HG03520 (cell line): ENCODE measurements around the gene BAG3.
A peak's percentile ranks its signal among the peaks of the same experiment; 100 is the strongest.
"Not testable (repeated sequence)": the region's sequence is repeated elsewhere in the genome, so short reads cannot be mapped to it uniquely, and the experiment has no call there.

Experiments used
- ATAC-seq: cut with Tn5 transposase; IDR thresholded peaks from one replicate; pipeline ENCODE4 v1.9.1; 2021; ENCODE audit warnings: mild to moderate bottlenecking, moderate library complexity; ENCODE audit not compliant: unreplicated experiment

Gene BAG3

GRCh38 chr10:119689016-119689580 lies 37.9 kb downstream of the BAG3 start:
- no peak for ATAC-seq

GRCh38 chr10:119691726-119692125 lies 40.5 kb downstream of the BAG3 start:
- no peak for ATAC-seq

DNA sequence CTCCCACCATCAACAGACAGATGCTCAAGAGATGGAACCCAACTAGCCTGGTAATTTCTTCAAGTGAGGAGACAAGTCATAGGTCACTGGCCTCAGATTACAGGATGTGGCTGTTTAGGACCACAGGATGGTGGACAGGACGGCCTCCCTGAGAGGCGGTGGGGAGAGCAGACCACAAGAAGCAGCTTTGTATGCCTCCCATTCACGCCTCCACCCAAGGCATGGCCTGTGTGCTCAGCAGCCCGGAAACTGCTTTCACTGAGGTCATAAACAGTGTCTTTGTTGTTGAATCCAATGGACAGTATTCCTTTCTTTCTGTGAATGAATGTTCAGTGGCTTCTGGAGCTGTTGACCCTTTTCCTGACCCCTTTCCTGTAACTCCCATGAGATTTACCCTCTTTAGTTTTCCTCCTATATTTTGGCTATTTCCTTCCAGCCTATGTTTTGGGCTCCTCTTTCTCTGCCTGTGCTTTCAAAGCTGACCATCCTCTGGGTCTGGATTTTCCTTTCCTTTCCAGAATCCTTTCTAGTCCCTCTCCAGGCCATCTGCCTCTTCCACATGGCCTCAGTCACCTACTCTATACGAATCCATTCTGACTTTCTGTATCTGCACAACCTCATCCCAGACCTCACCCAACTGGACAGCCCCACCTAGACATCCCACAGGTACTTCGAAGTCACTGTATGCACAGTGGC lies 42.2 kb downstream of the BAG3 start:
- ATAC-seq: peak; percentile 55

- ATAC-seq: no peak
Observed at GRCh38 chr10:119694608-119695007, 43.4 kb downstream of the BAG3 start.

DNA sequence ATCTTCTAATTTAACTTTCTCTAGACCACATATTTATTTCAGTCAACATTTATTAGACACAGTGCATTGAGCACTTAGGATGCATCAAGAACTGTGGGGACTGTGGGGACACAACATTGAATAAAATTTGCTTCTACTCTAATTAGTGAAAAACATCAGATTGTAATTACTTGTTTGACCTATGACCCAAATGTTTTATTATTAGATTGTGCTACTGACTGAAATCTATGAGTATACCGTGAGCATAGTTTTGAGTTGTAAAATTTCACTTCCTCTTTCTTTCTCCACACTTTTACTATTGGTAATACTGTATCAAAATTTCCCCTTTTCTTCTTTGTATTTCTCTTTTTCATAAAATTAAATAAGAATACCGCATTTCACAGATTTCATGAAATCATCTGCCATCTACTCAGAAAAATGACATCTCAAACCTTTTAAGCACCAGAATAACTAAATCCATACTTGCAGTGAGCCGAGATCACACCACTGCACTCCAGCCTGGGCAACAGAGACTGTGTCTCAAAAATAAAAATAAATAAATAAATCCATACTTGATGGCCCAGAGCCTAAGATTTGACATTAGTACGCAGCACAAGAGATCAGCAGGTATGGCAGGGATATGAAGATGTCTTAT lies 49.3 kb downstream of the BAG3 start:
- ATAC-seq: peak; percentile 46

DNA sequence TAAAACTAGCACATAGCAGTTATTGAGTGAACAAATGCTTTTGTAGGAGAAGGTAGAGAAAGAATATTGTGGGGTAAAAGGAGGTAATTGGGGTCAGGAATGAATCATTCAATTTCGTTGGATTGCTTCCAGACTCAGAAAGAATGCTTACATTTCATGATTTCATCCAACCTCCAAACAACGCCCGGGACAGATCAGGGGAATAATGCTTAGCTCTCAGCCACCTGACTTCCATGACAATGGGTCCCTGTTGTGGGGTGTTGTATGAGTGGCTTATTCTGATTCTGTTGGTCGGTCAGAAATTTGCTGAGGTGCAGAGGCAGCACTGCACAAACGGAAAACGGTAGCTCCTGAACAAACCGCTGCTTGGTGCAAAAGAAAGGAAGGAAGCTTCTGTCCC lies 50.7 kb downstream of the BAG3 start:
- no peak for ATAC-seq

- no peak for ATAC-seq
Observed at GRCh38 chr10:119702583-119702982, 51.4 kb downstream of the BAG3 start.

- no peak for ATAC-seq
Observed at GRCh38 chr10:119703903-119704508, 52.8 kb downstream of the BAG3 start.

DNA sequence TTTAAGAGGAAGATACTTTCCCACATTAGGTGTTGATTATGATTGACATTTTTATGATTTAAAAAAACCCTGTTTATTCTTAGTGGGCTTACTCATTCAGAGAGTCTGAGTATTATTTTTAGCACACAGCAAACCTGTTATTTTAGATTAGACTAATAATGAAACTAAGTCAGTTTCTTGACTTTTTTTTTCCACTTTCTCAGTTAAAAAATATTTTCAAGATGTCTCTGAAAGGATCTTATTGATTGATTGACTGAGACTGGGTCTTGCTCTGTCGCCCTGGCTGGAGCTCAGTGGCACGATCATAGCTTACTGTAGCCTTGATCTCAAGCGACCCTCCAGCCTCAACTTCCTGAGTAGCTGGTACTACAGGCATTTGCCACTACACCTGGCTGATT lies 54.3 kb downstream of the BAG3 start:
- peak; percentile 45 for ATAC-seq

DNA sequence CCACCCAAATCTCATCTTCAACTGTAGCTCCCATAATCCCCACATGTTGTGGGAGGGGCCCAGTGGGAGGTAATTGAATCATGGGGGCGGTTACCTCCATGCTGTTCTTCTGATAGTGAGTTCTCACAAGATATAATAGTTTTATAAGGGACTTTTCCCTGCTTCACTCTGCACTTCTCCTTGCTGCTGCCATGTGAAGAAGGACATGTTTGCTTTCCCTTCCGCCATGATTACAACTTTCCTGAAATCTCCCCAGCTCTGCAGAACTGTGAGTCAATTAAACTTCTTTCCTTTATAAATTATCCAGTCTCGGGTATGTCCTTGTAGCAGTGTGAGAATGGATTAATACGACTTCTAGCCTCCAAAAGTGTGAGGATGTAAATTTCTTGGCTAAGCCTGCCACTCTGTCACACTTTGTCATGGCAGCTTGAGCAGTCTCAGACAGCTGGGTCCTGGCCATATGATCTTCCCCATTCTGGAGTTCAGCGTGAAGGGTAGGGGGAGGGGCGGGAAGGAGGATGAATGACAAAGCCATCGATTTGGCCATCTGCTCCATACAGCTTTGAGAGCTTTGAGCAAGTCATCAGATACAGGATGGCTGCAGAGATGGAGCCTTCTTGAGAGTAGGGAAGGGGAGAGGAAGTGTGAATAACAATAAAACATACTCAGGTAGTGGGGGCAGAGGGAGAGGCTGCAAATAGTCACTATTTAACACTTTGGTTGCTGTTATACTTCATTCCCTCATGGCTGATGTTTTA lies 55.5 kb downstream of the BAG3 start:
- no peak for ATAC-seq

GRCh38 chr10:119707331-119707730 lies 56.2 kb downstream of the BAG3 start:
- not testable (repeated sequence) for ATAC-seq

GRCh38 chr10:119710935-119711334 lies 59.8 kb downstream of the BAG3 start:
- not testable (repeated sequence) for ATAC-seq

GRCh38 chr10:119713744-119714483 lies 62.7 kb downstream of the BAG3 start:
- ATAC-seq: no peak

- ATAC-seq: no peak
Observed at GRCh38 chr10:119714484-119714816, 63.3 kb downstream of the BAG3 start.

DNA sequence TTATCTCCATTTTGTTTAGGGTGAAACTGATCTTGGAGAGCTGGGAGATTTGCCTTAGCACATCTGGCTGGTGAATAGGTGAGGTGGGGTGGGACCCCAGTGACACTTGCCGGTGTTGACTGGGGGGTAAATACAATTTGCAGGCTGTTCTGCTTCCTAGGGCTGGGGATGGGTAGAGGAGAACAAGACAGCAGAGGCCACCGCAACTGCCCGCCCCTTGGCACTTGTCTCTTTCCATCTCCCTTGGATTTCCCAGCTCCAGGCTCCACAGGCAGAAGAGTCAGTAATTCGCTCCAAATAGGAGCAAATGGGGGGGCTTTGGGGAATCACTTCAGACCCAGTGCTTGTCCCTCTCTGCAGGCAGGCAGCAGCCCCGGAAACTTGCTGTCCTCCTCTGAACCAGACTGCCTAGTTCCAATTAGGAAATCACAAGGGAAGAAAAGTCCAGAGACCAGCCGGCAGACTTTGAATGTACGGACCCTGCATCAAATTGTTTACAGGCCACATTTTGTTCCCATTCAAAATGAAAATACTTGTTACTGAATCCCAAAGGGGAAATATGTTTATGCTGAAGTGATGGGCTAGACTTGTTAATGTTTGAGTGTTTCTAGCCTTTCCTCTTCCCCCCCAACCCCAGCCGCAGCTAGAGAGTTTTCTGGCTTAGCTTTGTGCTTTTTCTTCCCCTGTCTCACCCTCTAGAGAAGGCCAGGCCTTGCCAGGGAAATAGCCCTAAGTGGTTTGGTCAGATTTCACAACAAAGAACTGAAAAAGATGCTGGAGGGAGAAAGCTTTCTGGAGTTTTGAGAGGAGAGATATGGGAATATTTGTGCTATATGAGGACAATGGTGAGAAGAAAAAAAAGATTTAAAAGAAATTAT lies 64.7 kb downstream of the BAG3 start:
- ATAC-seq: no peak

GRCh38 chr10:119723161-119723560 lies 72.0 kb downstream of the BAG3 start:
- no peak for ATAC-seq

GRCh38 chr10:119723624-119724023 lies 72.4 kb downstream of the BAG3 start:
- no peak for ATAC-seq

DNA sequence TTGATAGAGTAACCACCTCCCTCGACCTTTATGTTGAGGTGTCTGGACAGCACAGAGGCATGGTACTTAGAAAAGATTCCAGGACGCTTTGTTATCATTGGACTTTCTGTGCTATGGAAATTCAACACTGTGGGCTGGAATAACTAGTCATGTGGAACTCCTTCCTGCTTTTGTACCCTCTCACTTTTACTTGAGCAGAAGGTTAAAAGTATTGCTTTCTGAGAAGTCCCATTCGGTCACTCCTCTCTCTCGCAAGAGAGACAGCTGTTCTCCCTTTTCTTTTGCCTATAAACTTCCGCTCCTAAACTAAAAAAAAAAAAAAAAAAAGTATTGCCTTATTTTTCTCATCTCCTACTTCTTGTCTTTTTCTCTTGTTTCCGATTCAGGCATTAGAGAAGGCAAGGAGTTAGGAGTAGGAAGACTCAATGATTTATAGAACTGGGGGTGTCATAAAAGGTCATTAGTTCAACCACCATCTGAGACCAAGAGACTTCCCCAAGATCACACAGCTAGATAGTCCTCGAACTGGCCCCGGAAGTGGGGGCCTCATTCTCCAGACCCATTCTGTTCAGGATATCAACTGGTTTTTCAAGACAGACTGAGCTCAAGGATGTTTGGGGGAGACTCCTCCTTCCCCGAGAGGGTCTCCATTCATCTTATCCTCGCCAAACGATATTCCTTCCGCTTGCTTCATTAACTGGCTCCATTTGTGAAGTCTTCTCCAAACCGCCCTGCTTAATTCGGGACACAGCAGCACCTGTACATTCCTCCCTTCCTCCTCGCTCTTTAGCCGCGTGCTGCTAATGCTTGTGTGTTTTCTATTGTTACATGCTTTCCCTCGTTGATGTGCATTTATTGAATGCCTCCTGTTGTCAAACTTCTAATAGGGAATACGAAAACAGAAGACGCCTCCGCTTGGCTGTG lies 73.7 kb downstream of the BAG3 start:
- ATAC-seq: peak; percentile 19

GRCh38 chr10:119725517-119725827 lies 74.3 kb downstream of the BAG3 start:
- no peak for ATAC-seq
